NK-92 treated with Interleukin-12 subunit alpha and Interleukin-12 subunit beta, amount 100 ng/mL, for 24 hours (cell line): ENCODE data around the gene OR8B12.
"Not testable (repeated sequence)": the region's sequence is repeated elsewhere in the genome, so short reads cannot be mapped to it uniquely, and the experiment has no call there.

ENCODE experiments used
- DNase-seq: peaks from one replicate; lab custom pipeline; 2025; lab: John Stamatoyannopoulos, UW

OR8B12 gene

GRCh38 chr11:124519850-124520549 is 23.5 kb downstream of the OR8B12 start:
- DNase-seq: no peak

- no peak for DNase-seq
Observed at GRCh38 chr11:124518989-124519451, 24.4 kb downstream of the OR8B12 start.

GRCh38 chr11:124517314-124517713 is 26.1 kb downstream of the OR8B12 start:
- DNase-seq: no peak

- not testable (repeated sequence) for DNase-seq
Observed at GRCh38 chr11:124514675-124515074, 28.8 kb downstream of the OR8B12 start.

DNA sequence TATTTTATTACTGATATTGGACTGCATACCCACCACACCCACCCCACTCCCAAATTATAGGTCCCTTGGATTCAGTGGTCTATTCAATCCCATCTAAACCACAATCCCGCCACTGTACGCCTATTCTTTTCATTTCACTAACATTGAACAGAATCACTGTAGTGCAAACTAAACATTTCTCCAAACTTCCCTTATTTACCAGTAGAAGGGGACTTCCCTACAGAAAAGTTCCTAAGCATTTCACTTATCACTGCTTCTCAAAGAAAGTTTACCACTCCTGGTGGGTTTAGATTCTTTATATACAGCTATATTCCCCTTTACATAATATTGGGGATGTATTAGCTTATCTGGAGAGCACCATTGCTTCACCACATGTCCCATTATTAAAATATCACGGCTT is 29.3 kb downstream of the OR8B12 start:
- DNase-seq: no peak

- DNase-seq: no peak
Observed at GRCh38 chr11:124511745-124512144, 31.7 kb downstream of the OR8B12 start.

DNA sequence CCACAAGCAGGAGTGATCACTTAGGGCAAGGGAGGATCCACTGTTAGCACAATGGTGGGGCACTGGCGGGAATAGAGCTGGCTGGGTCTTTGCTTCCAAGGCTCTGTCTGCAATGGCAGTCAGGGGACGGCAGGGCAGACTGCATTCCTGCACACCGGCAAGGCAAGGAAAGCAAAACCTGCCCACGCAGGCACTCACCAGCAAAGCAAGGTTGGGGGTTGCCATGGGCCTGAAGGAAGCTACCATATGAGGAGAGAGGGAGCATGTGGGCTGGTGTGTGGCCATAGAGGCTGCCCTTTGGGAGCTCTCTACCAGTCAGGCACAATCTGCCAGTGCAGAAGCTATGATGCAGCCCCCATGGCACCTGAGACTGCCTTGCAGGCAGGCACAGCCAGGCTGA is 33.2 kb downstream of the OR8B12 start:
- no peak for DNase-seq

- no peak for DNase-seq
Observed at GRCh38 chr11:124499711-124500110, 43.7 kb downstream of the OR8B12 start.

GRCh38 chr11:124493016-124493655 is 50.3 kb downstream of the OR8B12 start:
- DNase-seq: no peak
